Smooth muscle cell (in vitro differentiated cells): ENCODE measurements around the gene MPHOSPH8. TPM values are rescaled to one million over a fixed set of nuclear protein-coding genes. Genes with fewer than 3 reads are reported as not detected.

Source experiments
- DNase-seq: peaks from one replicate; lab custom pipeline; 2025; ENCODE audit not compliant: unreplicated experiment; lab: John Stamatoyannopoulos, UW
- H2AFZ ChIP-seq: fragments of 200-600 bp; sonication (generic); 2 replicates; pipeline ENCODE4 v1.6.0; 2016; ENCODE audit warnings: antibody characterized with exemption, low read depth, mild to moderate bottlenecking
- H3F3A ChIP-seq: fragments of 200-600 bp; sonication (generic); 2 replicates; pipeline ENCODE4 v1.6.0; 2017; ENCODE audit warnings: antibody characterized with exemption, low read depth
- H3K27ac ChIP-seq: fragments of 200-600 bp; sonication (generic); 2 replicates; pipeline ENCODE4 v1.5.1; 2016; ENCODE audit warnings: low read depth, mild to moderate bottlenecking
- H3K27me3 ChIP-seq: fragments of 200-600 bp; sonication (generic); 2 replicates; pipeline ENCODE4 v1.6.1; 2016; ENCODE audit warnings: low read depth, mild to moderate bottlenecking
- H3K36me3 ChIP-seq: fragments of 200-600 bp; sonication (generic); 2 replicates; pipeline ENCODE4 v1.5.1; 2016; ENCODE audit warnings: low read depth
- H3K4me1 ChIP-seq: fragments of 200-600 bp; sonication (generic); 2 replicates; pipeline ENCODE4 v1.5.1; 2016; ENCODE audit warnings: low read depth
- H3K4me2 ChIP-seq: fragments of 200-600 bp; sonication (generic); 2 replicates; pipeline ENCODE4 v1.6.0; 2016; ENCODE audit warnings: mild to moderate bottlenecking
- H3K4me3 ChIP-seq: fragments of 200-600 bp; sonication (generic); 2 replicates; pipeline ENCODE4 v1.5.1; 2016; ENCODE audit warnings: mild to moderate bottlenecking
- H3K79me2 ChIP-seq: fragments of 200-600 bp; sonication (generic); 2 replicates; pipeline ENCODE4 v1.6.0; 2016; ENCODE audit warnings: low read depth, mild to moderate bottlenecking
- H3K9ac ChIP-seq: fragments of 200-600 bp; sonication (generic); 2 replicates; pipeline ENCODE4 v1.6.0; 2016; ENCODE audit warnings: low read depth
- H3K9me3 ChIP-seq: fragments of 200-600 bp; sonication (generic); replicated peaks from 2 replicates; pipeline ENCODE4 v1.5.1; 2016; ENCODE audit warnings: low read depth
- H4K20me1 ChIP-seq: fragments of 200-600 bp; sonication (generic); 2 replicates; pipeline ENCODE4 v1.6.0; 2016; ENCODE audit warnings: low read depth
- WGBS: methylation state at CpG from one replicate; pipeline ENCODE4 v1.1.7; 2016; ENCODE audit warnings: low lambda C conversion rate; 5-methylcytosine and 5-hydroxymethylcytosine counted together
- polyA plus RNA-seq: library from polyadenylated mRNA; unstranded; fragments of >200 nt; fragmentation: Nextera tagmentation; extraction: Ambion mirVana; gene quantifications from 2 replicates; pipeline ENCODE4 v1.2.1, GENCODE V29; 2016
- total RNA-seq: library from RNA; depleted of rRNA; stranded (reverse); fragments of >200 nt; gene quantifications from 2 replicates; pipeline ENCODE4 v1.2.3, GENCODE V29; 2014
- TF ChIP-seq, protein P1 (sequence below): fragments of 200-600 bp; sonication (generic); IDR thresholded peaks from 2 replicates; pipeline ENCODE4 v1.5.1; 2017; ENCODE audit warnings: borderline replicate concordance, mild to moderate bottlenecking, antibody characterized with exemption; ENCODE audit not compliant: insufficient read depth, poor library complexity, severe bottlenecking

The MPHOSPH8 gene
- total and polyA plus RNA-seq, 2 experiments from 2014 or later: 8.1 to 9.4 TPM

- no peak overlapping the region for H3K4me3 ChIP-seq
- no peaks in the 10 kb centered on the region for H3F3A ChIP-seq
- H3K9ac ChIP-seq: no peak overlapping the region
- no peaks in the 10 kb centered on the region for H3K4me1 ChIP-seq
- no peaks in the 10 kb centered on the region for H4K20me1 ChIP-seq
- WGBS: 97% methylated on average over 11 of the region's 11 CpGs
- TF ChIP-seq, protein P1, sequence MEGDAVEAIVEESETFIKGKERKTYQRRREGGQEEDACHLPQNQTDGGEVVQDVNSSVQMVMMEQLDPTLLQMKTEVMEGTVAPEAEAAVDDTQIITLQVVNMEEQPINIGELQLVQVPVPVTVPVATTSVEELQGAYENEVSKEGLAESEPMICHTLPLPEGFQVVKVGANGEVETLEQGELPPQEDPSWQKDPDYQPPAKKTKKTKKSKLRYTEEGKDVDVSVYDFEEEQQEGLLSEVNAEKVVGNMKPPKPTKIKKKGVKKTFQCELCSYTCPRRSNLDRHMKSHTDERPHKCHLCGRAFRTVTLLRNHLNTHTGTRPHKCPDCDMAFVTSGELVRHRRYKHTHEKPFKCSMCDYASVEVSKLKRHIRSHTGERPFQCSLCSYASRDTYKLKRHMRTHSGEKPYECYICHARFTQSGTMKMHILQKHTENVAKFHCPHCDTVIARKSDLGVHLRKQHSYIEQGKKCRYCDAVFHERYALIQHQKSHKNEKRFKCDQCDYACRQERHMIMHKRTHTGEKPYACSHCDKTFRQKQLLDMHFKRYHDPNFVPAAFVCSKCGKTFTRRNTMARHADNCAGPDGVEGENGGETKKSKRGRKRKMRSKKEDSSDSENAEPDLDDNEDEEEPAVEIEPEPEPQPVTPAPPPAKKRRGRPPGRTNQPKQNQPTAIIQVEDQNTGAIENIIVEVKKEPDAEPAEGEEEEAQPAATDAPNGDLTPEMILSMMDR: no peak
- H3K36me3 ChIP-seq: peaks cover 22% of the 10 kb centered on the region
- H3K27ac ChIP-seq: no peak overlapping the region
- H3K9me3 ChIP-seq: no peaks in the 10 kb centered on the region
- no peaks in the 10 kb centered on the region for H3K79me2 ChIP-seq
- no peaks in the 10 kb centered on the region for H3K27me3 ChIP-seq
- no peak for DNase-seq
- H2AFZ ChIP-seq: no peak overlapping the region
- no peak overlapping the region for H3K4me2 ChIP-seq
Observed at GRCh38 chr13:19673473-19674430, 40.3 kb downstream of the MPHOSPH8 start.

DNA sequence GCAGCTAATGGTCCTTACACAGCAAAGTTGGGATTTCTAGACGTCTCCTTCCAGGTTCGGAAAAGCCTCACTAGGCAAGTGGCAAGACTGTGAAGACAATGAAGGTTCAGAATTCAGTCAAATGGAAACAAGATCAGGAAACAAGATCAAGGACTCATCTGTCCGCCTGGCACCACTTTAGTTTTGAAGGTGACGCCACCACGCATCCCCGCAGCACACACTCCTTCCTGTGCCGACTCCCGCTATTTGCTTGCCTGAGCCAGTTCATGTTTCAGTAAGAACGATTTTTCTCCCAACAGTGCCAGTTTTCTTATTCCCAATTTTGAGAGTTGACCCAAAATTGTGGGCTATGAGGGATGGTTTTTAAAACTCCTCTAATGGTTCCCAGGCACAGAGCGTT lies 41.4 kb downstream of the MPHOSPH8 start:
- no peaks in the 10 kb centered on the region for H3K27me3 ChIP-seq
- 98% methylated on average over 10 of the region's 10 CpGs for WGBS
- no peak overlapping the region for H3K9ac ChIP-seq
- no peak overlapping the region for H3K4me2 ChIP-seq
- no peaks in the 10 kb centered on the region for H3K4me1 ChIP-seq
- DNase-seq: no peak
- H3K9me3 ChIP-seq: no peaks in the 10 kb centered on the region
- no peak overlapping the region for H2AFZ ChIP-seq
- H3F3A ChIP-seq: no peaks in the 10 kb centered on the region
- no peaks in the 10 kb centered on the region for H4K20me1 ChIP-seq
- TF ChIP-seq, protein P1: no peak
- H3K27ac ChIP-seq: no peak overlapping the region
- H3K36me3 ChIP-seq: peaks cover 17% of the 10 kb centered on the region
- no peaks in the 10 kb centered on the region for H3K79me2 ChIP-seq
- H3K4me3 ChIP-seq: no peak overlapping the region

- WGBS: 93% methylated on average over 3 of the region's 3 CpGs
- TF ChIP-seq, protein P1: no peak
- DNase-seq: no peak
- Histone ChIP-seq H3K27me3 (no peaks in the 10 kb centered on the region), H3F3A (no peaks in the 10 kb centered on the region), H3K9ac (no peak overlapping the region), H3K4me2 (no peak overlapping the region), H3K9me3 (no peaks in the 10 kb centered on the region), H3K4me1 (no peaks in the 10 kb centered on the region), H3K36me3 (peaks cover 5% of the 10 kb centered on the region), H3K27ac (no peak overlapping the region), H2AFZ (no peak overlapping the region), H3K79me2 (no peaks in the 10 kb centered on the region), H3K4me3 (no peak overlapping the region), H4K20me1 (peaks cover 5% of the 10 kb centered on the region)
Observed at GRCh38 chr13:19676168-19676567, 42.7 kb downstream of the MPHOSPH8 start.
